Stomach (tissue), 9 donors: Measurements from ENCODE around the gene PTHLH. TPM values are rescaled to one million over a fixed set of nuclear protein-coding genes. Genes with fewer than 3 reads are reported as not detected.

Source experiments
- DNase-seq, 2 donors: peaks; one replicate each; pipeline versions ENCODE4 v3.0.0 to v3.0.0-alpha.2; 2013 to 2019
- H3K27ac ChIP-seq, 5 donors: fragments of 200-600 bp in 4 of 5; sonication (generic) in 4 of 5; one replicate each; pipeline ENCODE4 v1.5.1; 2013 to 2019; ENCODE audit warnings: mild to moderate bottlenecking in 1 of 5, moderate library complexity in 1 of 5
- H3K27me3 ChIP-seq, 3 donors: fragments of 200-600 bp; sonication (generic); one replicate each; pipeline ENCODE4 v1.5.1; 2017 to 2019; ENCODE audit warnings: mixed run types in 1 of 3
- H3K36me3 ChIP-seq, 4 donors: fragments of 200-600 bp; sonication (generic); 1 replicate in 3 of 4; 2 replicates in 1 of 4; pipeline ENCODE4 v1.5.1; 2016 to 2019
- H3K4me1 ChIP-seq, 4 donors: fragments of 200-600 bp; sonication (generic); one replicate each; pipeline ENCODE4 v1.5.1; 2016 to 2019
- H3K4me3 ChIP-seq, 4 donors: fragments of 200-600 bp; sonication (generic) in 3 of 4; one replicate each; pipeline ENCODE4 v1.5.1; 2016 to 2019; ENCODE audit warnings: mild to moderate bottlenecking in 1 of 4
- H3K9me3 ChIP-seq, 4 donors: fragments of 200-600 bp; sonication (generic); one replicate each; pipeline ENCODE4 v1.5.1; 2016 to 2019
- CTCF ChIP-seq, 7 experiments: fragments of 450-650 bp in 4 of 7; fragments of 200-600 bp in 3 of 7; sonication (generic) in 3 of 7; IDR thresholded peaks; one replicate each; pipeline ENCODE4 v1.5.1; 2016 to 2019; ENCODE audit warnings: antibody characterized with exemption in 7 of 7, control low read depth in 2 of 7, mild to moderate bottlenecking in 1 of 7
- EP300 ChIP-seq: sonication (generic); formaldehyde crosslinking; IDR thresholded peaks from one replicate; pipeline ENCODE4 v1.6.1; 2017; ENCODE audit warnings: antibody characterized with exemption
- POLR2A ChIP-seq, 4 donors: fragments of 450-650 bp; IDR thresholded peaks; one replicate each; pipeline ENCODE4 v1.6.1; 2016; ENCODE audit warnings: antibody characterized with exemption in 4 of 4, control low read depth in 2 of 4, mild to moderate bottlenecking in 1 of 4, moderate library complexity in 1 of 4
- POLR2AphosphoS5 ChIP-seq, 3 donors: sonication (generic); formaldehyde crosslinking; IDR thresholded peaks; one replicate each; pipeline ENCODE4 v1.6.1; 2016; ENCODE audit warnings: antibody characterized with exemption in 3 of 3
- WGBS, 5 donors: extraction: QIAGEN DNeasy Blood & Tissue Kit in 3 of 5; methylation state at CpG; one replicate each; pipeline versions ENCODE4 v1.1.5 to v1.1.7; 2013 to 2018; 5-methylcytosine and 5-hydroxymethylcytosine counted together
- intact Hi-C: fragments of 100-400 bp; cut with DNase I; formaldehyde crosslinking; loops from one replicate; pipeline ENCODE4 v1.15.1; 2023; ENCODE audit warnings: low total_unique reads
- polyA plus RNA-seq, 3 donors: library from polyadenylated mRNA; stranded (reverse); fragments of 200-250 nt; gene quantifications; one replicate each; pipeline ENCODE4 v1.2.3, GENCODE V29; 2013
- total RNA-seq, 5 donors: library from RNA; depleted of rRNA; stranded (reverse); fragments of >200 nt; gene quantifications; one replicate each; pipeline versions ENCODE4 v1.1.0 to v1.2.3, GENCODE V29; 2014 to 2016
- donor health status: healthy with polysubstance abuse.
- donor health status: Bipolar disorder and iron deficiency.
- donor health status: healthy.

PTHLH gene
- total and polyA plus RNA-seq, 8 donors, result 0.58 to 4.8 (median 1.7) TPM; not detected in 2

- Histone ChIP-seq H3K4me3 (no peak overlapping the region), H3K27me3 (no peaks in the 10 kb centered on the region), H3K27ac (no peak overlapping the region), H3K36me3 (no peaks in the 10 kb centered on the region), H3K4me1 (no peaks in the 10 kb centered on the region), H3K9me3 (no peaks in the 10 kb centered on the region)
- TF ChIP-seq EP300 (no peak), CTCF (IDR thresholded peaks at IDR 0.05) (no peak), POLR2AphosphoS5 (IDR thresholded peaks at IDR 0.05) (no peak), POLR2A (IDR thresholded peaks at IDR 0.05) (no peak)
- intact Hi-C loops, result no loop called here
- DNase-seq, result no peak
- WGBS, 5 donors, result 89 to 97% (median 93%) methylated on average over 1 of the region's 1 CpG
Observed at GRCh38 chr12:27934276-27934675, 38.3 kb downstream of the PTHLH start.

GRCh38 chr12:27931390-27931789, 41.1 kb downstream of the PTHLH start:
- TF ChIP-seq POLR2A (IDR thresholded peaks at IDR 0.05), result no peak
- TF ChIP-seq CTCF (IDR thresholded peaks at IDR 0.05), result no peak
- TF ChIP-seq EP300, result no peak
- no peak for TF ChIP-seq POLR2AphosphoS5 (IDR thresholded peaks at IDR 0.05)
- Histone ChIP-seq H3K36me3 (no peaks in the 10 kb centered on the region), H3K4me1 (no peaks in the 10 kb centered on the region), H3K4me3 (no peak overlapping the region), H3K9me3 (no peaks in the 10 kb centered on the region), H3K27ac (no peak overlapping the region), H3K27me3 (no peaks in the 10 kb centered on the region)
- DNase-seq, result no peak
- intact Hi-C loops, result no loop called here
- 86 to 96% (median 90%) methylated on average over 1 of the region's 1 CpG for WGBS, 5 donors

GRCh38 chr12:27927347-27927746, 45.2 kb downstream of the PTHLH start:
- no peaks in the 10 kb centered on the region for H3K27me3 ChIP-seq
- DNase-seq, result no peak
- no peak overlapping the region for H3K4me3 ChIP-seq
- no peaks in the 10 kb centered on the region for H3K9me3 ChIP-seq
- intact Hi-C loops, result no loop called here
- H3K27ac ChIP-seq, result no peak overlapping the region
- H3K36me3 ChIP-seq, result no peaks in the 10 kb centered on the region
- TF ChIP-seq CTCF (IDR thresholded peaks at IDR 0.05) (no peak), POLR2AphosphoS5 (IDR thresholded peaks at IDR 0.05) (no peak), EP300 (no peak), POLR2A (IDR thresholded peaks at IDR 0.05) (no peak)
- peaks cover 0 to 7% (median 3%) of the 10 kb centered on the region in 4 donors for H3K4me1 ChIP-seq
- 58 to 65% (median 64%) methylated on average over 2 of the region's 2 CpGs for WGBS, 5 donors

- DNase-seq, result no peak
- Histone ChIP-seq H3K4me3 (no peak overlapping the region), H3K9me3 (no peaks in the 10 kb centered on the region), H3K36me3 (no peaks in the 10 kb centered on the region), H3K27me3 (no peaks in the 10 kb centered on the region), H3K27ac (no peak overlapping the region), H3K4me1 (peaks cover 0 to 8% (median 3%) of the 10 kb centered on the region in 4 donors)
- WGBS, 5 donors, result 54 to 62% (median 60%) methylated on average over 2 of the region's 2 CpGs
- intact Hi-C loops, result no loop called here
- TF ChIP-seq CTCF (IDR thresholded peaks at IDR 0.05), result no peak
- TF ChIP-seq POLR2AphosphoS5 (IDR thresholded peaks at IDR 0.05), result no peak
- TF ChIP-seq POLR2A (IDR thresholded peaks at IDR 0.05), result no peak
- TF ChIP-seq EP300, result no peak
Observed at GRCh38 chr12:27924350-27925135, 48.0 kb downstream of the PTHLH start.
